Brain pericyte (primary cell): ENCODE results near the gene CADM1.

Experiments used
- DNase-seq: peaks from one replicate; pipeline ENCODE4 v3.0.0-alpha.2; 2012; ENCODE audit warnings: low read depth, low spot score

Gene CADM1

GRCh38 chr11:115153135-115153534 lies 351.1 kb downstream of the CADM1 start:
- DNase-seq, result no peak

GRCh38 chr11:115151010-115151409 lies 353.2 kb downstream of the CADM1 start:
- DNase-seq, result no peak

- DNase-seq, result no peak
Measured at GRCh38 chr11:115148691-115149090, 355.5 kb downstream of the CADM1 start.

- no peak for DNase-seq
Measured at GRCh38 chr11:115148101-115148500, 356.1 kb downstream of the CADM1 start.

GRCh38 chr11:115147243-115147807 lies 356.9 kb downstream of the CADM1 start:
- DNase-seq, result no peak

- DNase-seq, result no peak
Measured at GRCh38 chr11:115146425-115146824, 357.8 kb downstream of the CADM1 start.

- no peak for DNase-seq
Measured at GRCh38 chr11:115145324-115145723, 358.9 kb downstream of the CADM1 start.

GRCh38 chr11:115144914-115145313 lies 359.3 kb downstream of the CADM1 start:
- DNase-seq, result no peak

- DNase-seq, result no peak
Measured at GRCh38 chr11:115144014-115144413, 360.2 kb downstream of the CADM1 start.

GRCh38 chr11:115141231-115142114 lies 362.7 kb downstream of the CADM1 start:
- DNase-seq, result no peak

GRCh38 chr11:115135936-115136335 lies 368.3 kb downstream of the CADM1 start:
- no peak for DNase-seq

GRCh38 chr11:115134926-115135325 lies 369.3 kb downstream of the CADM1 start:
- no peak for DNase-seq

GRCh38 chr11:115133475-115134209 lies 370.6 kb downstream of the CADM1 start:
- DNase-seq, result no peak

- no peak for DNase-seq
Measured at GRCh38 chr11:115132436-115133228, 371.6 kb downstream of the CADM1 start.

GRCh38 chr11:115129473-115130289 lies 374.5 kb downstream of the CADM1 start:
- DNase-seq, result no peak

- DNase-seq, result no peak
Measured at GRCh38 chr11:115128226-115128625, 376.0 kb downstream of the CADM1 start.

- no peak for DNase-seq
Measured at GRCh38 chr11:115127790-115128189, 376.4 kb downstream of the CADM1 start.

- no peak for DNase-seq
Measured at GRCh38 chr11:115126515-115127208, 377.6 kb downstream of the CADM1 start.

GRCh38 chr11:115126092-115126491 lies 378.1 kb downstream of the CADM1 start:
- no peak for DNase-seq

GRCh38 chr11:115124786-115125185 lies 379.4 kb downstream of the CADM1 start:
- DNase-seq, result no peak
